Neural cell (in vitro differentiated cells): ENCODE data around the gene IGF2R. TPM values are rescaled to one million over a fixed set of nuclear protein-coding genes. Genes with fewer than 3 reads are reported as not detected.
"Not testable (repeated sequence)": the region's sequence is repeated elsewhere in the genome, so short reads cannot be mapped to it uniquely, and the experiment has no call there.

ENCODE experiments used
- H2AFZ ChIP-seq: fragments of 200-600, 300-800 bp; sonication (generic), shearing (Covaris generic); 2 replicates; pipeline ENCODE4 v1.6.0; 2014; ENCODE audit warnings: low read depth, mild to moderate bottlenecking, antibody characterized with exemption, low read length, moderate library complexity
- H3F3A ChIP-seq: fragments of 200-600 bp; shearing (Covaris generic); 2 replicates; pipeline ENCODE4 v1.6.1; 2016; ENCODE audit warnings: mild to moderate bottlenecking, moderate library complexity, mixed read lengths, antibody characterized with exemption, low read length; ENCODE audit not compliant: insufficient read depth, poor library complexity, severe bottlenecking
- H3K27ac ChIP-seq: fragments of 200-600, 300-800 bp; sonication (generic), shearing (Covaris generic); 2 replicates; pipeline ENCODE4 v1.5.1; 2014; ENCODE audit warnings: mild to moderate bottlenecking, low read length, moderate library complexity
- H3K27me3 ChIP-seq: fragments of 300-800, 200-600 bp; sonication (generic), shearing (Covaris generic); 2 replicates; pipeline ENCODE4 v1.6.0; 2014; ENCODE audit warnings: mild to moderate bottlenecking, low read depth, low read length, moderate library complexity; ENCODE audit not compliant: insufficient read depth
- H3K36me3 ChIP-seq: fragments of 300-800, 200-600 bp; sonication (generic), shearing (Covaris generic); 2 replicates; pipeline ENCODE4 v1.5.1; 2014; ENCODE audit warnings: mild to moderate bottlenecking, antibody characterized with exemption, low read length, moderate library complexity; ENCODE audit not compliant: insufficient read depth
- H3K4me2 ChIP-seq: fragments of 300-800, 200-600 bp; sonication (generic), shearing (Covaris generic); 2 replicates; pipeline ENCODE4 v1.6.0; 2014; ENCODE audit warnings: mild to moderate bottlenecking, low read length
- H3K4me3 ChIP-seq: fragments of 300-800, 200-600 bp; sonication (generic), shearing (Covaris generic); 2 replicates; pipeline ENCODE4 v1.5.1; 2014; ENCODE audit warnings: mild to moderate bottlenecking, low read length, moderate library complexity
- H3K79me2 ChIP-seq: fragments of 200-600 bp; shearing (Covaris generic); replicated peaks from 2 replicates; pipeline ENCODE4 v1.6.0; 2014; ENCODE audit warnings: mild to moderate bottlenecking, low read length, moderate library complexity; ENCODE audit not compliant: insufficient read depth
- H3K9ac ChIP-seq: fragments of 300-800, 200-600 bp; sonication (generic), shearing (Covaris generic); 2 replicates; pipeline ENCODE4 v1.6.1; 2016; ENCODE audit warnings: mild to moderate bottlenecking, low read length, mixed read lengths
- H3K9me2 ChIP-seq: fragments of 200-600 bp; shearing (Covaris generic); 2 replicates; pipeline ENCODE4 v1.6.1; 2016; ENCODE audit warnings: mild to moderate bottlenecking, low read length, mixed read lengths; ENCODE audit not compliant: insufficient read depth
- H3K9me3 ChIP-seq: fragments of 200-600, 300-800 bp; sonication (generic), shearing (Covaris generic); 2 replicates; pipeline ENCODE4 v1.6.1; 2016; ENCODE audit warnings: mild to moderate bottlenecking, mixed run types, low read length, moderate library complexity, mixed read lengths
- H4K20me1 ChIP-seq: fragments of 200-600 bp; shearing (Covaris generic); 2 replicates; pipeline ENCODE4 v1.6.1; 2016; ENCODE audit warnings: mild to moderate bottlenecking, mixed run types; ENCODE audit not compliant: insufficient read depth
- EP300 ChIP-seq: fragments of 450-650 bp; conservative IDR thresholded peaks from 2 replicates; pipeline ENCODE4 v1.6.1; 2014; ENCODE audit warnings: antibody characterized with exemption, mild to moderate bottlenecking, moderate library complexity; ENCODE audit not compliant: poor library complexity, severe bottlenecking
- EZH2 ChIP-seq: fragments of 200-600, 300-800 bp; shearing (Covaris generic), sonication (generic); IDR thresholded peaks from 2 replicates; pipeline ENCODE4 v1.6.1; 2014; ENCODE audit warnings: antibody characterized with exemption, low read length, borderline replicate concordance, mild to moderate bottlenecking; ENCODE audit not compliant: insufficient read depth, poor library complexity, severe bottlenecking
- MXI1 ChIP-seq: fragments of 450-650 bp; conservative IDR thresholded peaks from 2 replicates; pipeline ENCODE4 v1.6.1; 2014; ENCODE audit warnings: antibody characterized with exemption, mild to moderate bottlenecking; ENCODE audit not compliant: poor library complexity, severe bottlenecking
- POLR2AphosphoS5 ChIP-seq: IDR thresholded peaks from 2 replicates; pipeline ENCODE4 v1.6.1; 2012
- RAD21 ChIP-seq: fragments of 450-650 bp; conservative IDR thresholded peaks from 2 replicates; pipeline ENCODE4 v1.6.1; 2014; ENCODE audit warnings: antibody characterized with exemption, mild to moderate bottlenecking, moderate library complexity
- REST ChIP-seq: IDR thresholded peaks from 2 replicates; pipeline ENCODE4 v1.6.1; 2012; ENCODE audit warnings: borderline replicate concordance
- SMC3 ChIP-seq: fragments of 450-650 bp; conservative IDR thresholded peaks from 2 replicates; pipeline ENCODE4 v1.6.1; 2014; ENCODE audit warnings: antibody characterized with exemption, mild to moderate bottlenecking, moderate library complexity; ENCODE audit not compliant: poor library complexity
- TAF1 ChIP-seq: IDR thresholded peaks from 2 replicates; pipeline ENCODE4 v1.6.1; 2012; ENCODE audit warnings: low read depth
- polyA plus RNA-seq: library from polyadenylated mRNA; depleted of rRNA; stranded (reverse); fragments of >200 nt; gene quantifications from 2 replicates; pipeline ENCODE4 v1.2.3, GENCODE V29; 2014
- TF ChIP-seq, protein P1 (sequence below): fragments of 450-650 bp; IDR thresholded peaks from 2 replicates; pipeline ENCODE4 v1.5.1; 2014; ENCODE audit warnings: antibody characterized with exemption, mild to moderate bottlenecking, moderate library complexity; ENCODE audit not compliant: poor library complexity, severe bottlenecking

Gene IGF2R
- polyA plus RNA-seq, 1 donor from 2014 or later: 15.0 TPM

- no peak for TF ChIP-seq EP300
- no peak for TF ChIP-seq SMC3
- no peak for TF ChIP-seq RAD21
- TF ChIP-seq REST: no peak
- no peak for TF ChIP-seq EZH2
- TF ChIP-seq MXI1: no peak
- no peak for TF ChIP-seq POLR2AphosphoS5
- no peak for TF ChIP-seq TAF1
- TF ChIP-seq, protein P1, sequence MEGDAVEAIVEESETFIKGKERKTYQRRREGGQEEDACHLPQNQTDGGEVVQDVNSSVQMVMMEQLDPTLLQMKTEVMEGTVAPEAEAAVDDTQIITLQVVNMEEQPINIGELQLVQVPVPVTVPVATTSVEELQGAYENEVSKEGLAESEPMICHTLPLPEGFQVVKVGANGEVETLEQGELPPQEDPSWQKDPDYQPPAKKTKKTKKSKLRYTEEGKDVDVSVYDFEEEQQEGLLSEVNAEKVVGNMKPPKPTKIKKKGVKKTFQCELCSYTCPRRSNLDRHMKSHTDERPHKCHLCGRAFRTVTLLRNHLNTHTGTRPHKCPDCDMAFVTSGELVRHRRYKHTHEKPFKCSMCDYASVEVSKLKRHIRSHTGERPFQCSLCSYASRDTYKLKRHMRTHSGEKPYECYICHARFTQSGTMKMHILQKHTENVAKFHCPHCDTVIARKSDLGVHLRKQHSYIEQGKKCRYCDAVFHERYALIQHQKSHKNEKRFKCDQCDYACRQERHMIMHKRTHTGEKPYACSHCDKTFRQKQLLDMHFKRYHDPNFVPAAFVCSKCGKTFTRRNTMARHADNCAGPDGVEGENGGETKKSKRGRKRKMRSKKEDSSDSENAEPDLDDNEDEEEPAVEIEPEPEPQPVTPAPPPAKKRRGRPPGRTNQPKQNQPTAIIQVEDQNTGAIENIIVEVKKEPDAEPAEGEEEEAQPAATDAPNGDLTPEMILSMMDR: no peak
- H3K36me3 ChIP-seq: no peaks in the 10 kb centered on the region
- H3K9me3 ChIP-seq: no peaks in the 10 kb centered on the region
- H3K9me2 ChIP-seq: no peaks in the 10 kb centered on the region
- H4K20me1 ChIP-seq: no peaks in the 10 kb centered on the region
- H2AFZ ChIP-seq: no peak overlapping the region
- no peak overlapping the region for H3K4me2 ChIP-seq
- no peak overlapping the region for H3K27ac ChIP-seq
- no peak overlapping the region for H3K4me3 ChIP-seq
- H3K27me3 ChIP-seq: peaks cover 4% of the 10 kb centered on the region
- no peak overlapping the region for H3K9ac ChIP-seq
- peaks cover 23% of the 10 kb centered on the region for H3K79me2 ChIP-seq
- H3F3A ChIP-seq: no peaks in the 10 kb centered on the region
Observed at GRCh38 chr6:159966981-159967380, 1.9 kb upstream of the IGF2R start.

DNA sequence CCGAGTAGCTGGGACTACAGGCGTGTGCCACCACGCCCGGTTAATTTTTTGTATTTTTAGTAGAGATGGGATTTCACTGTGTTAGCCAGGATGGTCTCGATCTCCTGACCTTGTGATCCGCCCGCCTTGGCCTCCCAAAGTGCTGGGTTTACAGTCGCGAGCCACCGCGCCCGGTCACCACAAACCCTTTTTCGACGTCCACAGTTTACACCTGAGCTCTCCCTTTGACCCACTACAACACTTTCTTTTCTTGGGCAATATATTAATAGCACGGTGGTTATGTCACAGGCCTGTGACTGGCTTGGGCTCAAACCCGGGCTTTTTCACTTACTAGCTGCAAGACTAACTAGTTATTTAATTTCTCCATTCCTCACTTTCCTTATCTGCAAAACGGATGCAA, 1.3 kb upstream of the IGF2R start:
- not testable (repeated sequence) for H3K27me3 ChIP-seq, H3K9ac ChIP-seq, H2AFZ ChIP-seq, H3K4me3 ChIP-seq, H3K4me2 ChIP-seq, H3K9me3 ChIP-seq, H3K9me2 ChIP-seq, H3F3A ChIP-seq, H4K20me1 ChIP-seq, H3K36me3 ChIP-seq, H3K27ac ChIP-seq
- peaks cover 29% of the 10 kb centered on the region for H3K79me2 ChIP-seq

DNA sequence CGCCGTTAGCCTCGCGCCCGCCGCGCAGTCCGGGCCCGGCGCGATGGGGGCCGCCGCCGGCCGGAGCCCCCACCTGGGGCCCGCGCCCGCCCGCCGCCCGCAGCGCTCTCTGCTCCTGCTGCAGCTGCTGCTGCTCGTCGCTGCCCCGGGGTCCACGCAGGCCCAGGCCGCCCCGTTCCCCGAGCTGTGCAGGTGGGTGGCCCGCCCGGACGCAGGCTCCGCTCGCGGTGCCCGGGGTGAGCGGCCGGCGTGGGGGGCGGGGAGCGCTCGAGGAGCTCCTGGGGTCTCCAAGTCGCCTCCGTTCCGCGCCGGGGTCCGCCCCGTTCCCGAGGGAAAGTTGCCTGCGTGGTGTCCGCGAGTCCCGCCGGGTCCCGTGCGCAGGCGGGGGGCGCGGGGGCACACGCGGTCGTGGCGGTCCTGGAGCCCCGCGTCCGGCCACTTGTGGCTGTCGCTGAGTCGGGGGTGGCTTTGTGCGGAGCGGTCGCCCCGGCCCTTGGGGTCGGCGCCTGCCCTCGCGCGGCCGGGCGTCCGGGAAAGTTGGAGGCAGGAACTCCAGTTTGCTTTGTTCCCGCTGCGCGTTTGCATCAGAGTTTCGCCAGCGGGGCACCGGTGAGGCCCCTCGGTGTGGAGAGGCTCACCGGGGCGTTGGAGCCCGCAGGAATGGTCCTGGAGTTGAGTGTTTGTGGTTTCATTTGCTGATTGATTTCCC, 476 bp downstream of the IGF2R start:
- TF ChIP-seq SMC3: no peak
- TF ChIP-seq MXI1: peak; percentile 46
- TF ChIP-seq REST: no peak
- TF ChIP-seq TAF1: peak; percentile 30
- H3F3A ChIP-seq: no peaks in the 10 kb centered on the region
- H3K9me2 ChIP-seq: no peaks in the 10 kb centered on the region
- H3K36me3 ChIP-seq: no peaks in the 10 kb centered on the region
- H2AFZ ChIP-seq: no peak overlapping the region
- peaks cover 6% of the 10 kb centered on the region for H4K20me1 ChIP-seq
- peak overlapping the region; percentile 70 for H3K9ac ChIP-seq
- H3K79me2 ChIP-seq: peaks cover 47% of the 10 kb centered on the region
- H3K4me3 ChIP-seq: peak overlapping the region; percentile 85
- peak overlapping the region; percentile 37 for H3K27ac ChIP-seq
- no peak overlapping the region for H3K4me2 ChIP-seq
- H3K27me3 ChIP-seq: no peaks in the 10 kb centered on the region
- no peaks in the 10 kb centered on the region for H3K9me3 ChIP-seq
